AG09319 (cell line): ENCODE measurements around the gene MAK.

ENCODE experiments used
- DNase-seq: peaks from one replicate; pipeline ENCODE4 v3.0.0-alpha.2; 2010; ENCODE audit warnings: low read depth; ENCODE audit errors: extremely low read depth
- TF ChIP-seq, protein P1 (sequence below): IDR thresholded peaks from 2 replicates; pipeline ENCODE4 v1.5.1; 2011; ENCODE audit warnings: low read depth, mild to moderate bottlenecking, inconsistent platforms, low read length, moderate library complexity

Gene MAK

GRCh38 chr6:10793695-10794094, 44.6 kb downstream of the MAK start:
- TF ChIP-seq, protein P1, sequence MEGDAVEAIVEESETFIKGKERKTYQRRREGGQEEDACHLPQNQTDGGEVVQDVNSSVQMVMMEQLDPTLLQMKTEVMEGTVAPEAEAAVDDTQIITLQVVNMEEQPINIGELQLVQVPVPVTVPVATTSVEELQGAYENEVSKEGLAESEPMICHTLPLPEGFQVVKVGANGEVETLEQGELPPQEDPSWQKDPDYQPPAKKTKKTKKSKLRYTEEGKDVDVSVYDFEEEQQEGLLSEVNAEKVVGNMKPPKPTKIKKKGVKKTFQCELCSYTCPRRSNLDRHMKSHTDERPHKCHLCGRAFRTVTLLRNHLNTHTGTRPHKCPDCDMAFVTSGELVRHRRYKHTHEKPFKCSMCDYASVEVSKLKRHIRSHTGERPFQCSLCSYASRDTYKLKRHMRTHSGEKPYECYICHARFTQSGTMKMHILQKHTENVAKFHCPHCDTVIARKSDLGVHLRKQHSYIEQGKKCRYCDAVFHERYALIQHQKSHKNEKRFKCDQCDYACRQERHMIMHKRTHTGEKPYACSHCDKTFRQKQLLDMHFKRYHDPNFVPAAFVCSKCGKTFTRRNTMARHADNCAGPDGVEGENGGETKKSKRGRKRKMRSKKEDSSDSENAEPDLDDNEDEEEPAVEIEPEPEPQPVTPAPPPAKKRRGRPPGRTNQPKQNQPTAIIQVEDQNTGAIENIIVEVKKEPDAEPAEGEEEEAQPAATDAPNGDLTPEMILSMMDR = no peak
- no peak for DNase-seq

- TF ChIP-seq, protein P1 = no peak
- DNase-seq = no peak
These were observed 45.3 kb downstream of the MAK start for GRCh38 chr6:10793035-10793434.

GRCh38 chr6:10792101-10792500, 46.2 kb downstream of the MAK start:
- DNase-seq = no peak
- TF ChIP-seq, protein P1 = no peak

DNA sequence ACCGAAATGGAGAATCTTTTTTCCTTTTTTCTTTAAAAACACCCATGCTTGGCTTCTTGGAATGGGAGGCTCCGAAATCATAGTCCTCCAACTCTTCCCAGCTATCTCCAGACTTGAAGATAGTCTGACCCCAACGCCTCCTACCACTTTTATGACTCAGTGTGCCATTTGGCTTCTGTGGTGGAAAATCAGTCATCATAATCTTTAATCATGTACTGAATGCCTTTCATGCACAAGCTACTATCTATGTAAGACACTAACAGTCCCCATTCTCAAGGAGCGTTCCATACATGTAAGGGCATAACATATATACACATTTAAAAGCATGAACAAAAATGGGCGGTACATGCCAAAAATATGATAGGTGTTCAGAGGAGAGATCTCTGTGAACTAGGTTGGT, 46.7 kb downstream of the MAK start:
- DNase-seq = no peak
- TF ChIP-seq, protein P1 = no peak

GRCh38 chr6:10779076-10779475, 59.3 kb downstream of the MAK start:
- no peak for DNase-seq
- TF ChIP-seq, protein P1 = no peak

GRCh38 chr6:10778230-10778629, 60.1 kb downstream of the MAK start:
- no peak for DNase-seq
- TF ChIP-seq, protein P1 = no peak

DNA sequence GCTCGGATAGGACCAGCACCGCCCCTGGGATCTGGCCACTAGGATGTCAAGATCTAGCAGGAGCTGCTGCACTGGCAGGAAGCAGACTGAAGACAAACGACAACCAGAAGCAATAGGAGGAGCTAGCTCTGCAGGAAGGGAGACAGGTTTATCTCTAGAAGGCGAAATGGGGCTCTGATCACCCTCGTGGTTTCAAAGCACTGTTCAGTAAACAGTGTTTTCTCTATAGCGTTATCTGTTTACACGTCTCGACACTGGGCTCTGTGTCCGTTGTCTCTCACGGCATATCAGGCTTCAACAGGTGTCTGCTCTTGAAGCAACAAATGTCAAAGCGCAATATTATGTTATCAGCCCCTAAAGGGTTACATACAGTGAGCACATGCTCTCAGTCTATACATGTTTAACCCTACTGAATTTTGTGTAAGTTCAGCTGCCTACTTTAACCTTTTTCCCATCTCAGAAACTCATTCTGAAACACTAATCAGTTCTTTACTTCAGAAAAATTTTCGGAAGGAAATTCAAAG, 66.9 kb downstream of the MAK start:
- TF ChIP-seq, protein P1 = no peak
- DNase-seq = no peak
